HCT116 (cell line): ENCODE measurements around the gene FRMD4A. TPM values are rescaled to one million over a fixed set of nuclear protein-coding genes. Genes with fewer than 3 reads are reported as not detected.

ENCODE experiments used
- ATAC-seq: fragments of 200-7000 bp; cut with Tn5 transposase; 2 replicates; pipeline ENCODE4 v1.9.1; 2020; ENCODE audit warnings: mild to moderate bottlenecking, moderate library complexity
- BruUV-seq: library from RNA; stranded (reverse); fragments of 400-500 nt; replicated peaks from 2 replicates; lab custom pipeline; 2021; lab: Mats Ljungman, UMichigan
- CTCF ChIA-PET: fragments of 300-600 bp; sonication (Branson Sonifier 250); formaldehyde crosslinking; loops from one replicate; lab custom pipeline; 2021; ENCODE audit warnings: antibody characterized with exemption; lab: Charles Lee
- POLR2A ChIA-PET: fragments of 300-600, 350-600 bp; sonication (Branson Sonifier 250); formaldehyde crosslinking; loops from one replicate; lab custom pipeline; 2021; ENCODE audit warnings: antibody characterized with exemption; lab: Charles Lee
- RAD21 ChIA-PET, 2 experiments: fragments of 300-600 bp; sonication (Branson Sonifier 250); formaldehyde crosslinking; loops; one replicate each; lab custom pipeline; 2023; ENCODE audit warnings: low total read pairs in 2 of 2; ENCODE audit not compliant: uncharacterized antibody in 2 of 2, unreplicated experiment in 2 of 2, low non-redundant PET in 1 of 2; lab: Charles Lee
- DNase-seq: peaks from one replicate; pipeline ENCODE4 v3.0.0-alpha.2; 2010; ENCODE audit warnings: low read depth, low spot score
- H2AFZ ChIP-seq: fragments of 200-600 bp; shearing (Covaris generic), sonication (generic); 2 replicates; pipeline ENCODE4 v1.6.1; 2017; ENCODE audit warnings: low read depth, mixed run types, mixed read lengths, antibody characterized with exemption, low read length; ENCODE audit not compliant: poor library complexity, severe bottlenecking
- H3K27ac ChIP-seq: 2 replicates; pipeline ENCODE4 v1.5.1; 2012; ENCODE audit warnings: low read depth, low read length
- H3K27me3 ChIP-seq: fragments of 200-600 bp; sonication (generic); 2 replicates; pipeline ENCODE4 v1.6.1; 2016; ENCODE audit warnings: mixed run types, low read length, mixed read lengths; ENCODE audit not compliant: insufficient read depth
- H3K36me3 ChIP-seq, 2 experiments: fragments of 200-500 bp in 1 of 2; fragments of 200-600 bp in 1 of 2; sonication (Bioruptor generic) in 1 of 2; sonication (generic) in 1 of 2; 2 replicates each; pipeline versions ENCODE4 v1.5.1 to v1.6.1; 2014 to 2016; ENCODE audit warnings: low read length in 2 of 2, inconsistent platforms in 1 of 2, mixed read lengths in 1 of 2, mixed run types in 1 of 2; ENCODE audit not compliant: insufficient read depth in 2 of 2, control insufficient read depth in 1 of 2
- H3K4me1 ChIP-seq, 2 experiments: fragments of 200-600 bp in 1 of 2; sonication (generic) in 1 of 2; 2 replicates each; pipeline versions ENCODE4 v1.5.1 to v1.6.1; 2012 to 2017; ENCODE audit warnings: low read length in 2 of 2, inconsistent platforms in 1 of 2, mild to moderate bottlenecking in 1 of 2, mixed read lengths in 1 of 2, mixed run types in 1 of 2, moderate library complexity in 1 of 2; ENCODE audit not compliant: insufficient read depth in 2 of 2, control insufficient read depth in 1 of 2
- H3K4me2 ChIP-seq: fragments of 200-600 bp; sonication (generic); 2 replicates; pipeline ENCODE4 v1.6.1; 2017; ENCODE audit warnings: mixed run types, low read length, mixed read lengths
- H3K4me3 ChIP-seq, 2 experiments: fragments of 200-600 bp in 1 of 2; sonication (generic) in 1 of 2; replicated peaks in 1 of 2; 2 replicates each; pipeline ENCODE4 v1.5.1; 2011 to 2016; ENCODE audit warnings: low read length in 2 of 2, control low read depth in 1 of 2, low read depth in 1 of 2, mild to moderate bottlenecking in 1 of 2, mixed read lengths in 1 of 2, mixed run types in 1 of 2
- H3K79me2 ChIP-seq: fragments of 200-600 bp; sonication (generic); 2 replicates; pipeline ENCODE4 v1.6.1; 2017; ENCODE audit warnings: mild to moderate bottlenecking, mixed run types, low read length, moderate library complexity, mixed read lengths; ENCODE audit not compliant: insufficient read depth
- H3K9ac ChIP-seq: fragments of 200-600 bp; sonication (generic); 2 replicates; pipeline ENCODE4 v1.6.1; 2016; ENCODE audit warnings: low read length, mixed read lengths
- H3K9me2 ChIP-seq: fragments of 200-600 bp; sonication (generic), shearing (Covaris generic); 2 replicates; pipeline ENCODE4 v1.6.1; 2017; ENCODE audit warnings: mixed run types, mild to moderate bottlenecking, moderate library complexity; ENCODE audit not compliant: insufficient read depth
- H3K9me3 ChIP-seq, 2 experiments: fragments of 200-500 bp in 1 of 2; fragments of 200-600 bp in 1 of 2; sonication (Bioruptor generic) in 1 of 2; sonication (generic) in 1 of 2; 2 replicates each; pipeline ENCODE4 v1.6.1; 2014 to 2017; ENCODE audit warnings: low read length in 2 of 2, mixed read lengths in 2 of 2, inconsistent platforms in 1 of 2, low read depth in 1 of 2, mild to moderate bottlenecking in 1 of 2, mixed run types in 1 of 2, moderate library complexity in 1 of 2; ENCODE audit not compliant: control insufficient read depth in 1 of 2, insufficient read depth in 1 of 2
- H4K20me1 ChIP-seq: fragments of 200-600 bp; sonication (generic), shearing (Covaris generic); 2 replicates; pipeline ENCODE4 v1.6.1; 2017; ENCODE audit warnings: mixed run types, mild to moderate bottlenecking, moderate library complexity; ENCODE audit not compliant: insufficient read depth
- ATF3 ChIP-seq: IDR thresholded peaks from 2 replicates; pipeline ENCODE4 v1.6.1; 2012
- CBX3 ChIP-seq: IDR thresholded peaks from 2 replicates; pipeline ENCODE4 v1.6.1; 2012; ENCODE audit warnings: low read depth
- CEBPB ChIP-seq: IDR thresholded peaks from 2 replicates; pipeline ENCODE4 v1.6.1; 2012; ENCODE audit warnings: low read depth
- CTCF ChIP-seq, 3 experiments: fragments of 200-600 bp in 1 of 3; sonication (generic) in 1 of 3; IDR thresholded peaks in 2 of 3; conservative IDR thresholded peaks in 1 of 3; 2 replicates each; pipeline ENCODE4 v1.5.1; 2012 to 2017; ENCODE audit warnings: low read depth in 2 of 3, low read length in 2 of 3, antibody characterized with exemption in 1 of 3, borderline replicate concordance in 1 of 3, control low read depth in 1 of 3, mild to moderate bottlenecking in 1 of 3, mixed read lengths in 1 of 3, mixed run types in 1 of 3, moderate library complexity in 1 of 3; ENCODE audit not compliant: insufficient read depth in 1 of 3
- ELF1 ChIP-seq: IDR thresholded peaks from 2 replicates; pipeline ENCODE4 v1.6.1; 2012; ENCODE audit warnings: low read depth, borderline replicate concordance
- EZH2 ChIP-seq: fragments of 200-600 bp; sonication (generic); IDR thresholded peaks from 2 replicates; pipeline ENCODE4 v1.6.1; 2017; ENCODE audit warnings: antibody characterized with exemption, mixed run types
- EZH2phosphoT487 ChIP-seq: fragments of 200-600 bp; IDR thresholded peaks from 2 replicates; pipeline ENCODE4 v1.6.1; 2018; ENCODE audit warnings: antibody characterized with exemption, borderline replicate concordance
- FOSL1 ChIP-seq: IDR thresholded peaks from 2 replicates; pipeline ENCODE4 v1.6.1; 2012; ENCODE audit warnings: low read depth
- MAX ChIP-seq: IDR thresholded peaks from 2 replicates; pipeline ENCODE4 v1.6.1; 2012
- POLR2A ChIP-seq: IDR thresholded peaks from 2 replicates; pipeline ENCODE4 v1.7.0; 2011; ENCODE audit warnings: borderline replicate concordance; ENCODE audit not compliant: insufficient read depth, insufficient read length; ENCODE audit errors: extremely low read depth
- POLR2AphosphoS5 ChIP-seq: IDR thresholded peaks from 2 replicates; pipeline ENCODE4 v1.6.1; 2011; ENCODE audit warnings: mild to moderate bottlenecking, low read depth, low read length, moderate library complexity
- RAD21 ChIP-seq: IDR thresholded peaks from 2 replicates; pipeline ENCODE4 v1.6.1; 2012; ENCODE audit warnings: low read depth, mild to moderate bottlenecking
- REST ChIP-seq: IDR thresholded peaks from 2 replicates; pipeline ENCODE4 v1.6.1; 2012; ENCODE audit warnings: low read depth
- SIN3A ChIP-seq: IDR thresholded peaks from 2 replicates; pipeline ENCODE4 v1.6.1; 2012; ENCODE audit warnings: low read depth
- SP1 ChIP-seq: IDR thresholded peaks from 2 replicates; pipeline ENCODE4 v1.6.1; 2012; ENCODE audit warnings: low read depth
- YY1 ChIP-seq: IDR thresholded peaks from 2 replicates; pipeline ENCODE4 v1.6.1; 2011; ENCODE audit warnings: low read length, low read depth, moderate library complexity, mild to moderate bottlenecking; ENCODE audit not compliant: insufficient replicate concordance; ENCODE audit errors: extremely low read depth
- ZBTB33 ChIP-seq: IDR thresholded peaks from 2 replicates; pipeline ENCODE4 v1.6.1; 2011; ENCODE audit warnings: mild to moderate bottlenecking, low read length, moderate library complexity; ENCODE audit not compliant: insufficient replicate concordance; ENCODE audit errors: extremely low read depth
- intact Hi-C: fragments of 100-400 bp; cut with micrococcal nuclease; formaldehyde crosslinking; loops from 2 replicates; pipeline ENCODE4 v1.10.0; 2022
- total RNA-seq: library from RNA; stranded (reverse); gene quantifications from one replicate; pipeline ENCODE4 v1.2.1, GENCODE V29; 2021; ENCODE audit not compliant: unreplicated experiment

FRMD4A gene
- total RNA-seq, 1 experiment from 2014 or later: 0.20 TPM

DNA sequence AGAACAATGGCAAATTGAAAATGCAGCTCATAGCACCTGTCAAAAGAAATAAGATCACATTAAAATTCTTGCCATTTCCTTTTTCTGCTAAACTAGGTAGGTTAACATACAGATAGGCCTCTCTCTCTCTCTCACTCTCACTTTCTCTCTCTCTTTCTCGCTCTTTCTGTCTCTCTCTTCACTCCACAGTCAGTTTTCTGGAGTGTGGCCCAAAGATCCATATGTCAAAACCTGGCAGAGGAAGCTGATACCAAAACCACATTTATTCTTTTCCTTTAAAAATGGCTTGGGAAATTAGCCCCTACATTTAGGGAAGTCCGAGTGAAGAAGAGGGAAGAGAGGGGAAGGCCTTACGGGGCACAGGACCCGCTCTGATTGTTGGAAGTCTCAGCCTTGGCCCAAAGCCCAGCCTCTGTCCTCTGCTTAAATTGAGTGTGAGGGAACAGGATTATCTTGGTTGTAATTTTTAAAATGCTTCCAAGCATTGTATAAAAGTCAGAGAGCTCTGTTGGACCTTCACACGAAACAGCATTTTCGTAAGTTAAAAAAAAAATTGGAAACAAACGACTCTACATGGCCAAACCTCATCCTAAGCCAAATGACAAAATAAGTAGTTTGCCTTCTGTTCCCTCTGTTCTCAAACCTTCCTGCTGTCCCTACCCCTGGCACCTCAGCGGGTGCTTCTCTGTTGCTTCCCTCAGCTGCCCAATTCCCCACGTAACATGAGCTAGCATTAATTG is 83.2 kb downstream of the FRMD4A start:
- Histone ChIP-seq H3K27ac (no peak overlapping the region), H3K36me3 (no peaks in the 10 kb centered on the region), H3K27me3 (no peaks in the 10 kb centered on the region), H3K9me3 (peaks cover 3 to 6% of the 10 kb centered on the region in 2 experiments; a peak in 1 of 4 replicates), H2AFZ (no peak overlapping the region), H3K9me2 (no peaks in the 10 kb centered on the region), H3K79me2 (no peaks in the 10 kb centered on the region), H3K4me2 (no peak overlapping the region), H3K4me3 (no peak overlapping the region), H3K4me1 (peaks cover 2 to 18% of the 10 kb centered on the region in 2 experiments; a peak in 3 of 4 replicates), H4K20me1 (no peaks in the 10 kb centered on the region), H3K9ac (no peak overlapping the region)
- POLR2A ChIA-PET: no interaction called here
- TF ChIP-seq POLR2A: no peak
- TF ChIP-seq MAX: no peak
- no peak for TF ChIP-seq REST
- no peak for TF ChIP-seq EZH2phosphoT487
- no peak for TF ChIP-seq CBX3
- no peak for TF ChIP-seq YY1
- no peak for TF ChIP-seq CEBPB
- TF ChIP-seq RAD21: no peak
- no peak for TF ChIP-seq ZBTB33
- no peak for TF ChIP-seq FOSL1
- no peak for TF ChIP-seq EZH2
- no peak for TF ChIP-seq ATF3
- no peak for TF ChIP-seq ELF1
- no peak for TF ChIP-seq SIN3A
- no peak for TF ChIP-seq CTCF (IDR thresholded peaks at IDR 0.05 in 2 of 3, conservative IDR thresholded peaks at IDR 0.05 in 1 of 3; ENCODE audit: borderline replicate concordance in 1 of 3, insufficient read depth in 1 of 3, low read depth in 2 of 3, low read length in 2 of 3)
- no peak for TF ChIP-seq POLR2AphosphoS5
- no peak for TF ChIP-seq SP1
- DNase-seq (no peak), ATAC-seq (no peak)
- RAD21 ChIA-PET: interaction anchor here in 1 of 2 experiments (0.6 kb wide), 1 partner anchor 16 kb away, joined by 3 read pairs; no protein-coding TSS in a partner anchor
- CTCF ChIA-PET: no interaction called here
- BruUV-seq: no TSS peak
- intact Hi-C loops: no loop called here
